DND-41 (cell line): ENCODE measurements around the gene ATP1B3.

ENCODE experiments used
- EZH2 ChIP-seq: IDR thresholded peaks from 3 replicates; pipeline ENCODE4 v1.6.1; 2012; ENCODE audit warnings: borderline replicate concordance, low read depth, mild to moderate bottlenecking, moderate library complexity, low read length, inconsistent platforms; ENCODE audit not compliant: severe bottlenecking
- TF ChIP-seq, protein P1 (sequence below): IDR thresholded peaks from 2 replicates; pipeline ENCODE4 v1.5.1; 2012; ENCODE audit warnings: borderline replicate concordance, low read length, moderate library complexity, mild to moderate bottlenecking; ENCODE audit not compliant: poor library complexity, severe bottlenecking; ENCODE audit errors: extremely low read depth

DNA sequence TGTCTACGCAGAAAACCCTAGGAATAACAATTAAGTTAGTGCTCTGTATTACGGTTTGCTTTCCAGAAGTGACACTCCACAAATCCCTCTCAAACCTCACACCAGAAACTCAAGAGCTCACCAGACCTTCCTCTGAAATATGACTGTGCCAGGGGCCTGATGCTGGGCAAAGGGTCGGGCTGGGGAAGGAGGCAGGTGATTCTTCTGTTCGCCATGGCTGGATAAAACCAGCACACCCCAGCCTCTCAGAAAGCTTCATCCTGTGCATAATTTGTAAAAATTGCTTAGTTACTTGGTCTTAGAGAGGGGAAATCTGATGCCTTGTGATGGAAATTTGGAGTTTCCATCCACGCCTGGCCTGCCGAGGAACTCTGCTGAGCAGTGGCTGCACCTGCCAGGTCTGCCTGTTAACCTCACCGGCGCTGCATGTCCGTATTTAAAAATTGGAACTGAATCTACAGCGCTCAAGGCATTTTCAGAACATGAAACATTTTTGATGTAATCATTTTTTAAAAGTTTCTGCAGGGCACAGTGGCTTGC is 22.7 kb upstream of the ATP1B3 start:
- TF ChIP-seq EZH2, result no peak
- TF ChIP-seq, protein P1, sequence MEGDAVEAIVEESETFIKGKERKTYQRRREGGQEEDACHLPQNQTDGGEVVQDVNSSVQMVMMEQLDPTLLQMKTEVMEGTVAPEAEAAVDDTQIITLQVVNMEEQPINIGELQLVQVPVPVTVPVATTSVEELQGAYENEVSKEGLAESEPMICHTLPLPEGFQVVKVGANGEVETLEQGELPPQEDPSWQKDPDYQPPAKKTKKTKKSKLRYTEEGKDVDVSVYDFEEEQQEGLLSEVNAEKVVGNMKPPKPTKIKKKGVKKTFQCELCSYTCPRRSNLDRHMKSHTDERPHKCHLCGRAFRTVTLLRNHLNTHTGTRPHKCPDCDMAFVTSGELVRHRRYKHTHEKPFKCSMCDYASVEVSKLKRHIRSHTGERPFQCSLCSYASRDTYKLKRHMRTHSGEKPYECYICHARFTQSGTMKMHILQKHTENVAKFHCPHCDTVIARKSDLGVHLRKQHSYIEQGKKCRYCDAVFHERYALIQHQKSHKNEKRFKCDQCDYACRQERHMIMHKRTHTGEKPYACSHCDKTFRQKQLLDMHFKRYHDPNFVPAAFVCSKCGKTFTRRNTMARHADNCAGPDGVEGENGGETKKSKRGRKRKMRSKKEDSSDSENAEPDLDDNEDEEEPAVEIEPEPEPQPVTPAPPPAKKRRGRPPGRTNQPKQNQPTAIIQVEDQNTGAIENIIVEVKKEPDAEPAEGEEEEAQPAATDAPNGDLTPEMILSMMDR, result no peak
